IPS-NIHi7 (cell line): ENCODE data around the gene CDC42BPB.

Experiments
- DNase-seq: peaks from one replicate; pipeline ENCODE4 v3.0.0; 2012; ENCODE audit warnings: mixed read lengths; ENCODE audit errors: extremely low spot score

CDC42BPB gene

DNA sequence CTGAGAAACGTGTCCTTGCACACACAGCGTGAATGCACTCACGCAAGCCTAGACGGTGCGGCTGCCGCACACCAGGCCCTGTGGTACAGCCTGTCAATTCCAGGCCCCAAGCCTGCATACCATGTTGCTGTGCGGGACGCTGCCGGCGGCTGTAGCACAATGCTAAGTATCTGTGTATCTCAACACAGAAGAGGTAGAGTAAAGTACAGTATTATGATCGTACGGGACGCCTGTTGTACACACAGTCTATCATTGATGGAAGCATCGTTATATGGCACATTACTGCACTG, 89.9 kb downstream of the CDC42BPB start:
- no peak for DNase-seq

DNA sequence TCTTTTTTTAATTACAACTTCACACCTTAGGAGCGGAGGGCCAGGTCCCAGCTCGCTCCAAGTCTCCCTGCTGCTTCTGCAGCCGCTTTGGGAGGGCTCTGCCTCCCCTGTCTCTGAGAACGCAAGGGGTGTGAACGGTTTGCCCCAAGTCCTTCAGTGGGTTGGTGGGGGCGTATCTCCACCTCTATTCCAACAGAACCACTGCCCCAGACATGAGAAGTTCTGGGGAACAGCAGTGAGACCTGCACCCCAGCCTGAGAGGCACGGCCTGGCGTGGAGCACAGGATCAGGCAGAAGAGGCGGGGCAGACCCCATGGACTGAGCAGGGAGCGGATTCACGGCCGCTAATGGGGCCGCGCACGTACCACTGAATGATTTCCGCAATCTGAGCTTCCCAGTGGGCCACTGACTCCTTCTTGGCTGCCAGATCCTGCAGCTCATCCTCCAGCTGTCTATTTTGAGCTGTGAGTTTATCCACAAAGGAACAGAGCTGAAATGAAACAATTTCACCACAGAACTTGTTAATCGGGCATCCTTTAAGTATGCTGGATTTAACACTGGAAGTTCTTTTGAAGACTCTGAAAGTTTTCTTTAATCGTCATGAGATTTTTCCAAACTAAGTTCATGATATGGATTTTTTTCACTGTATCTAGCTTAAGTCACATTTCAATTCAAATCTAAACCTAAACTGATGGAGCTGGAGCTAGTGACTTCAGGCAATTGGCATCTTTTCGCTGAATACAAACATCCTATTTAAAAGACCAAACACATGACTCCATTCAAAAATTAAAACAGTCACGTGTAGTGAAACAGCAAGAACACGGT, 90.5 kb downstream of the CDC42BPB start:
- no peak for DNase-seq

DNA sequence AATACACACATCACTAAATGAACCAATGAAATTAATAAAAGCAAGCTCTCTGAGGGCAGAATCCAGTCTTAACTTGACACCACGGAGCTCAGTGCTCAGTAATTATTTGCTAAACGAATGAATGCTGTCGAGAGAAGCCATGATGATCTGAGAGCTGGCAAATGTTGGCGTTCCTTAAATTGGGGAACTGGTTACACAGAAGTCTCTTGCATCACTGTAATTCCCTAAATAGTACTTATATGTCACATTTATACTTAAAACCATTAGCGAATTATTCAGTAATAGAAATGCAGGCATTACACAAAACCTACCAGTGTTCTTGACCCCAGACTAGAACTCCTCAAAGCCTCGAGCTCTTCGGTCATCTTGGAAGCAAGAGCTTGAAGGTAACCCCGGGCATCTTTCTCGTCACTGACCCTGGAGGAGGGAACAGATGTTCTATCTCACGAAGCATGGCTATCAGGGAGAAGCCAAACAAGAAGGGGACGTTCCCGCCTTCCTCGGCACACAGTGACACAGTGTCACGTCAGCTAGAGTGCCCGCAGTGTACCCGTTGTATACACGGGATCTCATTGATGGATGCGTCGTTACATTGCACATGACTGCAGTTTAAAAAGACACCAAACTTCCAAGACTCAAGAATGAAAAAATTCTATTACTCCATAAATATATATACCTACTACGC, 91.2 kb downstream of the CDC42BPB start:
- no peak for DNase-seq

DNA sequence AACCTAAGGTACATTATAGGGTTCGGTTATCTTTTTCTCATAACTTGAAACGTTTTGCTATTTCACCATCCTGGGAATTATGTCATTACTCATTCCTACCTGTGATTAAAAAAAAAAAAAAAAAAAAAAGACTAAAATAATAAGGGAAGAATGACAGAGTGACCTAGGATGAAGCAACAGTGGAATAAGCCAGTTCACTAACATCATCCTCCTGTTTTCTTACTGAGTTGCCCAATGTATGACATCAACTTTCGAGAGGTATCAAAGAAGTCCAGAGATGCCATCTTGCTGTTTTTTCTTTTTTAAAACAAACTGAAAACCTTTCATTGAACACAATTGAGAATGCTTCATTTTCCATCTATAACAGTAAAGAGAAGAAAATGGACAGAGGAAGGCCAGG, 92.1 kb downstream of the CDC42BPB start:
- DNase-seq = no peak

- DNase-seq = no peak
These were observed 93.1 kb downstream of the CDC42BPB start for GRCh38 chr14:102964152-102964730.

- DNase-seq = no peak
These were observed 95.2 kb downstream of the CDC42BPB start for GRCh38 chr14:102962111-102962627.

GRCh38 chr14:102958461-102958860, 98.9 kb downstream of the CDC42BPB start:
- DNase-seq = no peak

- no peak for DNase-seq
These were observed 100.1 kb downstream of the CDC42BPB start for GRCh38 chr14:102957222-102957621.

- DNase-seq = no peak
These were observed 101.5 kb downstream of the CDC42BPB start for GRCh38 chr14:102955636-102956408.

- DNase-seq = no peak
These were observed 103.1 kb downstream of the CDC42BPB start for GRCh38 chr14:102954081-102954789.

GRCh38 chr14:102953100-102953499, 104.2 kb downstream of the CDC42BPB start:
- no peak for DNase-seq

DNA sequence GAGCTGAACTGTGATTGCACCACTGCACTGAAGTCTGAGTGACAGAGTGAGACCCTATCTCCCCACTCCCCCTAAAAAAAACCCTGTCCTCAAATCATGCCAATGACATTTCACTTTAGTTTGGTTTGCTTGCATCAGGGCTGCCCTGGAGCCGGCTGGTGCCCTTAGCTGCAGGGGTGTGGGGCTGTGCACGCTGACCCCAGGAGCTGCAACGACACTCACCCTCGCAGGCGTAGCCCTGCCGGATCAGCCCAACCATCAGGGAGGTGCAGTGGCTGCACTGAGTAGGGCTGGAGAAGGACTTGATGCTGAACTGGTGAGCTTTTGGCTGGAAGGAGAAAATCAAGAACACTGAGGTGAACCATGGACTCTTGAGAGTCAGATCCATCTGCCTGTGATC, 105.1 kb downstream of the CDC42BPB start:
- no peak for DNase-seq

DNA sequence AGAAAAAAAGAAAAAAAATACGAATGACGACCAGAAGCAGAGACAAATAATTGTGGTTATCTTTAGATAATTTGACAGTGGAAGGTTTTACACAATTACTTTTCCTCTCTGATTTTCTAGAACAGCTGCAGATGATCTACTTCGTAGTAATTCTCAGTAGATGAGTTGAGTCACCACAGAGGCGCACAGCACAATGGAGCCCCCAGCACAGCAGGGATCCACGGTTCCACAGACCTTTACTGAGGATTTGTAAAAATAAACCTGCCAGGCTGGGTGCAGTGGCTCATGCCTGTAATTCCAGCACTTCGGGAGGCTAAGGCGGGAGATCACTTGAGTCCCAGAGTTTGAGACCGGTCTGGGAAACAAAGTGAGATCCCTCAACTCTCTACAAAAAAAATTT, 105.5 kb downstream of the CDC42BPB start:
- DNase-seq = no peak

- DNase-seq = no peak
These were observed 106.3 kb downstream of the CDC42BPB start for GRCh38 chr14:102951034-102951433.

GRCh38 chr14:102949801-102950451, 107.4 kb downstream of the CDC42BPB start:
- DNase-seq = no peak

DNA sequence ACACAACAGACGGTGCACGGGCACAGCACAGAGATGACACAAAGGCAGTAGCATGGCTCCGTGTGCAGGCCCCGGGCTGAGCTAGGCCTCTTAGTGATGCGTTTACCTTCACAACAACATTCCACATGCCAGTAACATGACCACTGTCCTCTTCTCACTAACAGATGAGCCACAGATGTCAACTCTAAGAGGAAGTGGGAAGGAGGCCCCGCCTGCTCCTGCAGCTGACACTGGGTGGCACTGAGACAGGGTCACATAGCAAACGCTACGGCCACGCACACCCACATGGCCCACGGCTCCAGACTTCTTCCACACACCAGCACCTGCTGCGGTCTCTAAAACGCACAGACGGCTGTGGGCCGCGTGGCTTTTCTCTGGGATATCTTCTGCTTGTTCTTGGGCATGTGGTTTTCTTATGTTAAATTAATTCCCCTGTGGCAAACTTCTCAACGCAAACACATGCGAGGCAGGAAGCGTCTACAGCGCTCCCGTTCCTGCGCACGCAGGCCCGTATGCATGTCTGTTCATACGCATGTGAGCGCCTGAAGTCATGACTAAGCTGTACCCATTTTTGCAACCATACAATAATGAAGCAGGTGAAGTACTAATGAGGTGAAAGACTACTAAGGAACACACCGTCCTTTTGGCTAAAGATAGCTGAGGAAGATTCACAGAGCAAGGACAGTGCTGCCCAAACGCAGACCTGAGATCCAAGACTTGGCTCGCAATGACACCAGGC, 108.1 kb downstream of the CDC42BPB start:
- DNase-seq = no peak

DNA sequence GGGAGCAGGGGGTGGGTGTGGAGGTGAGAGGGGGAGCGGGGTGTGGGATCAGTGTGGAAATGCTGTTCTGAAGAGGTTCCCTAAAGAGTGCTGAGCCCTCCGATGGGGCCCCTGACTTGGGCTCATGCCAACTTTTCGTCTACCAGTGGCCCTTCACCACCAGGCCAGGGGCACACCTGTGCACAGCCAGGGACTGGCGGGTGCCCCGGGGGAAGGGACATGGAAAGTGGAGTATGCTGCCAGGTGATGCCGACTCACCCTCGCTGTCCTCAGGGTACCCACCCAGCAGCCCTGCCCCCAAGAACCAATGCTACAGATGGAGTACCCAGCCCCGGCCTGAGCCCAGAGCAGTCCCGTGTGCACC, 108.7 kb downstream of the CDC42BPB start:
- DNase-seq = no peak

DNA sequence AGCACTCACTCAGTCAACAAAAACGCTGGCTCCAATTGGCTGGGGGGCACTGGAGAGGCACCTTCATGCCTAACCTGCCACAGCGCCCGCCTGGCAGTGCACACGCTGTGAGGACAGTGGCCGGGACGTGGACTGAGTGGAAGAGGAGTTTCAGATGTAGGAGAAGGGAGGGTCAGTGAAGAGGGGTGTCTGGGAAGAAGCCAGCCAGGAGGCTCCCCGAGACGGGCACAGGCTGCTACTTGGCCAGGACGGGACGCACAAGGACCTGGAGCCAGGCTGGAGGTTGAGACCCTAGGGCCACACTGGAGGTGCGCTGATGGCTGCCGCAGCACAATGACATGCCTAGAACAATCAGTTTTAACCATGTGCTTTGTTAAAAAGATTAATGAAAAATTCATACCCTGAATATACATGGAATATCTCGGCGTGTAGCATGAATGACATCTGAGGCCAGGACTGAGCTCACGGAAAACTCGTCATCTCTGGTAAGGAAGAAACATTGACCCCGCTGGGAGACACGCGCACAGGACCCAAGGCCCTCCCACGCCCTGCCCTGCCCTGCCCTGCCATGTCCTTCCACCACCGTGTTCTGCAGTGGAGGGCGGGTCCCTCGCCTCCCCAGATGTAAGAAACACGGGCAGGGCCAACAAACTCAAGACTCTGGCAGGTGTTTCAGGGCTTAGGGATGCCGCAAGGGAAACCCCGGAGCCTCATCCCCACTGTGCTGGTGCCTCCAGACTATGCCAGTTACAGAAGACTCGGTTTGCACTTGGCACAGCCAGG, 109.8 kb downstream of the CDC42BPB start:
- no peak for DNase-seq

DNA sequence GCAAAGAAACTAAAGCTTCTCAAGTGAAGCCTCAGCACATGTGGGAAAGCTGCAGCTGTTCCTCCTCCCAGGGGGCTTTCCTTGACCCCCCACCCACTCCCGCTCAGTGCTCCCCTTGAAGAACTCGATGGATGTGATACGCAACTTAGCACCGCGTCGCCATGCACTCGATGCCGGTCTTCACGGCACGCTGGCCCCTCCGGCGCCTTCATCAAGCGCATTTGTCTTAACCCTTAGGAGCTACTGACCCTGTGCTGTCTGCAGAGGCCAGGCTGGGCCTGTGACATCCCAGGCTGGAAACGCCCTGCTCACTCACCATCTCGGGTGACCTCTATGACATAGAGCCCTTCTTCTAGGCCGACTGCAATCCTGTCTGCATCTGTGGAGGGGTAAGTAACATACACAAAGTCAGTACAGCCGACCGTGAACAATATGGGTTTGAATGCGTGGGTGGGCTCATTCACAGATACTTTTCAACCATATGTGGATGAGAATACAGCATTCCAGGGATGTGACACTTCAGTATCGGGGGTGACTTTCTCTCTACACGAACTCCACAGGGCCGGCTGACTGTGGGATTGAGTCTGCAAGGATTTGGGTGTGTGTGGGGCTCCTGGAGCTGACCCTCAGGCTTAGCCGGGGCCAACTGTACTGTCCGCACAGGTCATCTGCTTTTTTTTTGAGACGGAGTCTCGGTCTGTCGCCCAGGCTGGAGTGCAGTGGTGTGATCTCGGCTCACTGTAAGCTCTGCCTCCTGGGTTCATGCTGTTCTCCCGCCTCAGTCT, 111.8 kb downstream of the CDC42BPB start:
- DNase-seq = no peak
